A549 (cell line): ENCODE measurements around the gene SMCO2.

Experiments used
- CEBPB ChIP-seq, 2 experiments: fragments of >200 bp in 1 of 2; sonication (Bioruptor Twin) in 1 of 2; formaldehyde crosslinking in 1 of 2; IDR thresholded peaks; 2 replicates each; pipeline ENCODE4 v1.6.1; 2012 to 2016
- CTCF ChIP-seq: fragments of >200 bp; sonication (Bioruptor Twin); formaldehyde crosslinking; IDR thresholded peaks from 3 replicates; pipeline ENCODE4 v1.5.1; 2016
- EHF ChIP-seq: fragments of 250-450 bp; sonication (Bioruptor Pico); IDR thresholded peaks from 2 replicates; pipeline ENCODE4 v1.5.0; 2020; ENCODE audit warnings: mild to moderate bottlenecking
- EP300 ChIP-seq, 2 experiments: fragments of >200 bp; sonication (Bioruptor Twin); formaldehyde crosslinking; IDR thresholded peaks; 2 replicates in 1 of 2; 3 replicates in 1 of 2; pipeline ENCODE4 v1.6.1; 2016 to 2017
- FOXS1 ChIP-seq: fragments of 250-450 bp; sonication (Bioruptor Pico); IDR thresholded peaks from 2 replicates; pipeline ENCODE4 v1.5.0; 2020; ENCODE audit warnings: mild to moderate bottlenecking, moderate library complexity
- HOXB5 ChIP-seq: fragments of 250-450 bp; sonication (Bioruptor Pico); IDR thresholded peaks from 2 replicates; pipeline ENCODE4 v1.5.0; 2020; ENCODE audit warnings: mild to moderate bottlenecking, moderate library complexity
- KDM5A ChIP-seq: fragments of 200-600 bp; sonication (generic); IDR thresholded peaks from 2 replicates; pipeline ENCODE4 v1.6.1; 2016; ENCODE audit warnings: antibody characterized with exemption, mild to moderate bottlenecking
- POLR2A ChIP-seq: IDR thresholded peaks from 2 replicates; pipeline ENCODE4 v1.6.1; 2012; ENCODE audit warnings: mild to moderate bottlenecking, low read length
- RCOR1 ChIP-seq: fragments of 150-350 bp; IDR thresholded peaks from 2 replicates; pipeline ENCODE4 v1.6.1; 2014; ENCODE audit warnings: antibody characterized with exemption, low read length, low read depth

- TF ChIP-seq HOXB5 (CRISPR knock-in tag) (no peak), POLR2A (no peak), KDM5A (no peak), CTCF (no peak), RCOR1 (no peak), EHF (CRISPR knock-in tag) (no peak), CEBPB (IDR thresholded peaks at IDR 0.05) (no peak), EP300 (IDR thresholded peaks at IDR 0.05) (no peak), FOXS1 (CRISPR knock-in tag) (no peak)
These were observed 76.7 kb downstream of the SMCO2 start for GRCh38 chr12:27523305-27523641.
